HG03520 (cell line): ENCODE measurements around the gene MACROD1.

Source experiments
- ATAC-seq: cut with Tn5 transposase; IDR thresholded peaks from one replicate; pipeline ENCODE4 v1.9.1; 2021; ENCODE audit warnings: mild to moderate bottlenecking, moderate library complexity; ENCODE audit not compliant: unreplicated experiment

Gene MACROD1, protein sequence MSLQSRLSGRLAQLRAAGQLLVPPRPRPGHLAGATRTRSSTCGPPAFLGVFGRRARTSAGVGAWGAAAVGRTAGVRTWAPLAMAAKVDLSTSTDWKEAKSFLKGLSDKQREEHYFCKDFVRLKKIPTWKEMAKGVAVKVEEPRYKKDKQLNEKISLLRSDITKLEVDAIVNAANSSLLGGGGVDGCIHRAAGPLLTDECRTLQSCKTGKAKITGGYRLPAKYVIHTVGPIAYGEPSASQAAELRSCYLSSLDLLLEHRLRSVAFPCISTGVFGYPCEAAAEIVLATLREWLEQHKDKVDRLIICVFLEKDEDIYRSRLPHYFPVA

DNA sequence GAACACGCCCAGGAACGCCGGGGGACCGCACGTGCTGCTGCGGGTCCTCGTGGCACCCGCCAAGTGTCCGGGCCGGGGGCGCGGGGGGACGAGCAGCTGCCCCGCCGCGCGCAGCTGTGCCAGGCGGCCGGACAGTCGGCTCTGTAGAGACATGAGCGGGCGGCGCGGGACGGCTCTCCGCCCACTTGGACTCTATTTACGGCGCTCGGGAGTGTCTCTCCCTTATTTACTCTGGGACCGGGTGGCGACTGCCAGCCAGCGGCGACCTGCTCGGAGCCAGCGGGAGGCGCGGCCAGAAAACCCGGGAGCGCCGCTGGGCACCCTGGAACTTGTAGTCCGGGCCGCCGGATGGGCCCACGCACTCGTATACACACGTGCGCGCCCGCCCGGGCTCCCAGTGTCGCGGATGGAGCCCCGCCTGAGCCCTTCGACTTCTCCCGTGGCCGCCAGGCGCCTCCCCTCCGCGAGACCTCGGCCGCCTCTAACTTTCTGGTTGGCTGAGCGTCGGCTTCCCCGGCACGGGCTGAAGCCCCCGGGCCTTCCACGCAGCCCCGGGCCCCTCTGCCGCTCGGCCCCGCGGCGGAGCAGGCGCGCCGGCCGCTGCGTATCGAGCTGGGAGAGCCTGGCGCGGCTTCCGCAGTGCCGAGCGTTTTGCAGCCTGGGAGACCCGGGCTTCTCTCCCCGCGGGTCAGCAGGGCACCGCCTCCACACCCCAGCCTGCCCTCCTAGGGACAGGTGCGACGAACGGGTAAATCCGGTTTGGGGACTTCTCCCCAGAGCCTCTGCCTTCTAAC is at the start of gene MACROD1:
MACROD1 (minus strand) TSS at position 272 of the 794 bp plus-strand sequence; CDS start at position 153, 119 bp downstream.
- peak; percentile 58 for ATAC-seq

DNA sequence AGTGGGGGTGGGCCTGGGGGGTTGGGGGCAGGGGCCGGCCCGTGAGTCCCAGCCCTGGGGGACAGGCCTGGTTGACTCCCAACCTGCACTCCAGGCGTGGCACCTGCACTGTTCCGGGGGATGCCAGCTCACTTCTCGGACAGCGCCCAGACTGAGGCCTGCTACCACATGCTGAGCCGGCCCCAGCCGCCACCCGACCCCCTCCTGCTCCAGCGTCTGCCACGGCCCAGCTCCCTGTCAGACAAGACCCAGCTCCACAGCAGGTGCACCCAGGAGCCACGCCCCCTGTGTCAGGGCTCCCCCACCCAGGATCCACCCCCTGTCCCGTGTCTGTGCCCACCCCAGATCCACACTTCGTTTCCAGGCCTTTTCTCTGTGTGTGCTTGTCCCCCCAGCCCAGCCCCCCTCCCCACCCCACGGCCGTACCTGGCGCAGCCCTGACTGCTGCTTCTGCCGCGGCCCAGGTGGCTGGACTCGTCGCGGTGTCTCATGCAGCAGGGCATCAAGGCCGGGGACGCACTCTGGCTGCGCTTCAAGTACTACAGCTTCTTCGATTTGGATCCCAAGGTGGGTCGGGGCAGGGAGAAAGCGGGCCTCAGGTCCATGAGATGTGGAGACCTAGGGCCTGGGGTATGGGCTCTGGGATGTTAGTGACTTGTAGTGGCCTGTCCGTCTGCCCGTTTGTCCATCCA is 45.4 kb upstream of the MACROD1 start:
- ATAC-seq: no peak

DNA sequence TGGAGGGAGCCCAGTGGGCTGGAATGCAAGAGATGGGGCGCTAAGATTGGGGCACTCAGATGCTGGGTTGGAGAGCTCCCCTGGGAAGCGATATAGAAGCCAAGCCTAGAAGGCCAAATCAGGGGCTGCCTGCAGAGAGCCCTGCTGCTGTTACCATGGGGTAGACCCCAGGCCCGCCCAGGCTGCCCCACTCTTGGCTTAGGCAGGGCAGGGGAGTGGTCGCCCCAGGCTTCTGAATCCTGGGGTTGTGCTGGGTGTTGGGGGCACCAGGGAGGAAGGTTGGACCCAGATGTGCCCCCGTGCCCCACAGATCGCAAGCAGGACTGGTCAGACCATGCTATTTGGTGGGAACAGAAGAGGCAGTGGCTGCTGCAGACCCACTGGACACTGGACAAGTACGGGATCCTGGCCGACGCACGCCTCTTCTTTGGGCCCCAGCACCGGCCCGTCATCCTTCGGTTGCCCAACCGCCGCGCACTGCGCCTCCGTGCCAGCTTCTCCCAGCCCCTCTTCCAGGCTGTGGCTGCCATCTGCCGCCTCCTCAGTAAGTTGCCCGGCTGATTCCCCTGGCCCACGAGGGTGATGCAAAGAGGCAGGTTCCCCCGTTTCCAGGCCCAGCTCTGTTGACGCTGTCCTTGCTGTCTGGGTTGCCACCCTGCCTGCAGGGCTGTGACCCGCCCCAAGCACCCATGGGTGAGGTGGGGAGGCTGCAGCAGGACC is 44.5 kb upstream of the MACROD1 start:
- ATAC-seq: no peak

DNA sequence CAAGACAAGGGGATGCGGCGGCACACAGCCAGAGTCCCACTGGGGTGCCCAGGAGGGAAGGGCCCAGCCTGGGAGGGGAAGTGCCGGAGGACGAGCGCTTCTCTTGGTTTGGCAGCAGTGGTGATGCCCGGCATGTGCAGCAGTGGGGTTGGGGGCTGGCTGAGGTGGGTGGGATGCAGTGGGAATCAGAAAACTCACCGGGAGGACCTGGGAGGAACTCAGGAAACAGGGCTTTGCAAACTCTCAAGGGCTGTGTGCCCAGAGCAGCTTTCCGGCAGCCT is 43.6 kb upstream of the MACROD1 start:
- ATAC-seq: no peak

DNA sequence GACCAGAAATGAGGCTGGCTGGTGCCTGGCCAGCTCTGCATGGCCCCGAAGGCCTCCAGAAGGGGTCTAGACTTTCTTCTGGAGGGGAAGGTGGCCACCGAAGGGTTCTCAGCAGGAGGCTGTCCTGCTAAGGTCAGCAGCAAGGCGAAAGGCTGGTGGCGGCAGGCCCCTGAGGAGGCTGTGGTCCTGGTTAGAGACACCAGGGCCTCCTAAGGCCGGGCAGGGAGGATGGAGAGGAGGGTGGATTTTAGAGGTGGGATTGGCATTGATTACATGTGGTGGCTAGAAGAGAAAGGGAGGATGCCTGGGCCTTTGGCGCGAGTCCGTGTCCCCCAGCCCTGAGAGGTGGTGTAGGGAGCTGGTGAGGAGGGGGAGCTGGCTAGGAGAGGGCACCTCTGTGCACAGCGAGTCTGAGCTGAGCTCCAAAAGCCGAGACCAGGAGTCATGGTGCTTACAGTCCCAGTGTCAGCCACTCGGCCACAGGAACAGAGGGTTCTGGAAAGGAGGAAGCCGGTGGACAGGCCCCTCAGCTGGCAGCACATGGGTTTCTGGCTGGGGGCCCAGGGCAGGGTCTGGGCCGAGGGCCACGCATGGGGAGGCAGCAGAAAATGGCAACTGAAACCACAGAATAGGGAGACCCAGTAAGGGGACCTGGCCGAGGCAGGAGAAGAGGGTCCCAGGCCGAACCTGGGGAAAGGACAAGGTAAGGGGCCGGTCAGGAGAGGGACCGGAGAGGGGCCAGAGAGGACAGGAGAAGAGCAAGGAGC is 43.1 kb upstream of the MACROD1 start:
- no peak for ATAC-seq

DNA sequence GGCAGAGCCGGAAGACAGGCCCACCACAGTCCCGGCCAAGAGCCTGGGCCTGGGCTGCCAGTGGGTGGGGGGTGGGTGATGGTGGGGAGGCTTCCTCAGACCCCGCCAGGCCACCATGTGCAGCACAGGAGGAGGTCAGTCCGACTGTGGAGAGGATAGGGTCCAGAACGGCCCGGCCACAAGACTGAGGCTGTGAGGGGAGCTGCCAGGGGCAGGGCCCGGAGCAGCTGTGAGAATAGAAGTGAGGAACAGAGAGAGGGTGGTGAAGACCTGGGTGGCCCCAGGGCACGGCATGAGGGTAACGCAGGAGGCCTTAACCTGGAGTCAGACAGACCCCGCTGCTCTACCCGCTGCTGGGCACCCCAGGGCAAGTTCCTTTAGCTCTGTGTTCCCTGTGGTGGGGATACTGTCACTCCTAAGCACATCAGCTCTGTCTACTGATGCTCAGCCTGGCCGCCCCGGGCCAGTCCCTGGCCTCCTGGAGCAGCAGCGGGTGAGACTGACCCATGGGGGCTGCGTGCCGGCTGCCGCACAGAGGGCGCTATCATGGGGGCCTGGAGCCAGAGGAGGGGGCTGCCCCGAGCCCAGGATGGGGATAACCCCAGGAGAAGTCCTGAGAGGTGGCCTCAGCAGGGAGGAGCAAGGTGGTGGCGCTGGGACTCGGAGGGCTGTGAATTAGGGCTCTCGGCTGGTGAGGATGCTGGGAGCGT is 42.3 kb upstream of the MACROD1 start:
- ATAC-seq: no peak

DNA sequence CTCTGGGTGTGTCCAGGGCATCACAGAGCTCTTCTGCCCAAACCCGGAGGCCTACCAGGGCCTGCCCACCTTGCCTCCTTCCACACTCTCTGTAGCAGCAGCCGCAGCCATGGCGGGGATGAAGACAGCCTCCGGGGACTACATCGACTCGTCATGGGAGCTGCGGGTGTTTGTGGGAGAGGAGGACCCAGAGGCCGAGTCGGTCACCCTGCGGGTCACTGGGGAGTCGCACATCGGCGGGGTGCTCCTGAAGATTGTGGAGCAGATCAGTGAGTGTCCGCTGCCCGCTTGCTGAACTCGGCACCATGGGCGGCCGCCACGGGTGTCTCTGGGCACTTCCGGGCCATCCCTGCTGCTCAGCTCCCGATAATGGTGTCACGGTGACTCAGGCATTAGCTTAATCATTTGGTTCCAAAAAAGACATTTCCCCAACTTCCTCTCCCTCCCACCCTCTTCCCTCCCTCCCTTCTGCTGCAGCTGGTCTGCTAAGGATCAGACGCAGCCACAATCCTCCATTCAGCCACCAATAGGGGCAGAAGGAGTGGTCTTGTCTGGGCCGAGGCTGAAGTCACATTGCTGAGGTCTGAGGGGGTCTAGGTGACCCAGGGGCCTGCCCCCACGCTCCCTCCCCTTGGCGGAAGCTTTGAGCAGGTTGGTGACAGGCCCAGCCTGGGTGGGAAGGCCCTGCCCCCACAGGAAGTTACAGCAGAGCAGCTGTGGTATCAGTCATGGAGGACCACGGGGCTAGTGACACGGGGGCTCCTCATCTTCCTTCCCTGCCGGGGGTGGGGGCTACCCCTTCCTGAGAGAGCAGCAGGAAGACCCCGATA is 41.6 kb upstream of the MACROD1 start:
- peak; percentile 45 for ATAC-seq

DNA sequence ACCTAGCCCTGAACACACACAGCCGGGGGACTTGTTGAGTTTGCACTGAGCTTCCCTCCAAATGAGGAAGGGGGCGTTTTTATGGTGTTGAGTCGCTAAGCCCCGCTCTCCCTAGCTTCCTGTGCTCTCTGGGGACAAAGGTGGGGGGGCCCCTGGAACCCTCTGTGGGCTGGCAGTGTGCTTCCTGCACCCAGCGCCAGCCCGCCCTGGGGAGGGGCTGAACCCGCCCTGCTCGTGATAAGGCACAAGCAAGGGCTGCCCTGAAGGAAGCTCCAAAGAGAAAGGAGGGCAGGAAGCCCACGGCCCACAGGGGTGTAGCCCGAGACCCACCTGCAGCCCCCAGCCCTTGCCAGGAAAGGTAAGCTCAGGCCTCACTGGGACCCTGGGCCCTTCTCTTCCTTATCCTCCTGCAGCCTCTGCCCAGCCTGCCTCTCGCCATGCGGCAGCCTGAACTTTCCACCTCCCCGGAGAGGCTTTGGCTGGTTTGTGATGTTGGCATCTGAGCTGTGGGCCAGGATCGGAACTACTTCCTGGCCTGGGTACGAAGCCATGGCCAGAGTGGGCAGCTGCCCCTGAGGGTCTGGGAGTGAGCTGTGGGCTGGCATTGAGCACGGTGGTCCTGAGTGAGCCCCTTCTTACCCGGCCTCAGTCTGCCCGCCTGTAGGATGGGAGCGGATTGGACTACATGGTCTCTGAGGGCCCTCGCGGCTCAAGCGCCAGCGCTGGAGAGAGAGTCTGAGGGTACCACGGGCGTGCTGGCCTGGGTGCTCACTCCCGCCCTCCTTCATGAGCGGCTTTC is 40.7 kb upstream of the MACROD1 start, which contains the start of gene FERMT3:
FERMT3 (plus strand) TSS at position 265 of the 799 bp plus-strand sequence. CDS start 644 bp downstream, outside the sequence.
- no peak for ATAC-seq

DNA sequence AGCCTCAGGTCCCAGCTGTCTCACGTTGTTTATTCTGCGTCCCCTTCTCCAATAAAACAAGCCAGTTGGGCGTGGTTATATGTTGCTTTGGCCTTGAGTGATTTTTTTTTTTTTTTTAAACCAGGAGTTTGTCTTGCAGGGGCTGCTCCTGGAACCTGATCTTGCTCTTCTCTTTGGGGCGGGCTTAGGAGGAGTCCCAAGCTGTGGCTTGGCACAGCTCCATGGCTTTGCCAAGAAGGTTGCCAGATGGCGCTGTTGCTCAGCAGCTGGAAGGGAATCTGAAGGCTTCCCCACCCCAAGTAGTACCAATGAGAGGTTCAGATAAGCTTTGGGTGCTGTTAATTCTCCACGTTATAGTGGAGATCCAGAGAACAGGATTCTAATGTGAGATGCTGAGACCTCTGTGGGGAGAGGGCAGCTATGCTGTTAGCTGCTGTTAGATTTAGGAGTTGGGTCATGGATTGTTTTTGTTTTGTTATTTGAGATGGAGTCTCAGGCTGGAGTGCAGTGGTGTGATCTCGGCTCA is 38.6 kb upstream of the MACROD1 start:
- no peak for ATAC-seq

DNA sequence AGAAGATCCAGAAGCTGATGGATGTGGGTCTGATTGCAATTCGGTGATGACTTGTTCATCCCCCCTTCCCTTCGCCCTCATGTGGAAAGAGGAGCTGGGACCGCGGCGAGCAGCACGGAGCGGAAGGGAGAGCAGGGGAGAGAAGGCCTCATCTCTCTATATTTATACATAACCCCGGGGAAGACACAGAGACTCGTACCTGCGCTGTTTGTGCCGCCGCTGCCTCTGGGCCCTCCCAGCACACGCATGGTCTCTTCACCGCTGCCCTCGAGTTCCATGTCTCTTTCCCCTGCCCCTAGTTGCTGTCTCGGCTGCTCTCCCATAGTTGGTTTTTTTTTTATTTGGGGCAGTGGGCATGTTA is 38.1 kb upstream of the MACROD1 start:
- no peak for ATAC-seq

DNA sequence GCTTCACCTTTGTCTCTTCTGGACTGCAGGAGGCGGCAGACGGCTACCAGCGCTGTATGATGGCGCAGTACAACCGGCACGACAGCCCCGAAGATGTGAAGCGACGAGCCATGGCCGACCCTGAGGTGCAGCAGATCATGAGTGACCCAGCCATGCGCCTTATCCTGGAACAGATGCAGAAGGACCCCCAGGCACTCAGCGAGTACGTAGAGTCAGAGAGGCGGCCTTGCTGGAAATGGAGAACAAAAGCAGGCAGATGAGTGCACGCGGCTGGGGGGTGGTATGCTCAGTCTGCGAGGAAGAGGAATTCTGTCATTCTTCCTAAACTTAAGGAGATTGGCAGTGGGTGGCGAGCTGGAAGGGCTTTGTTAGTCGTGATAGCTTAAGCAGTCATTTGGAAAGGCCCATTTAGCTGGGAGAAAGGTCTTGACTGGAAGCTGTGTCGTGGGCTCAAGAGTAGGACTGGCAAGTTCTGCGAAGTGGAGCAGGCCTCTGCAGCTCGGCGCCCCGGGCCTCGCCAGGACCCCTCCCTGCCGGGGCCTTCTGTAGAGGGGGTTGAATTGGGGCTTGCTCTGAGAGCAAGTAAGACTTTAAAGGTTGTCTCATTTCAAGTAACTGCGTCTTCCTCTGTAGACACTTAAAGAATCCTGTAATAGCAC is 37.6 kb upstream of the MACROD1 start:
- no peak for ATAC-seq

DNA sequence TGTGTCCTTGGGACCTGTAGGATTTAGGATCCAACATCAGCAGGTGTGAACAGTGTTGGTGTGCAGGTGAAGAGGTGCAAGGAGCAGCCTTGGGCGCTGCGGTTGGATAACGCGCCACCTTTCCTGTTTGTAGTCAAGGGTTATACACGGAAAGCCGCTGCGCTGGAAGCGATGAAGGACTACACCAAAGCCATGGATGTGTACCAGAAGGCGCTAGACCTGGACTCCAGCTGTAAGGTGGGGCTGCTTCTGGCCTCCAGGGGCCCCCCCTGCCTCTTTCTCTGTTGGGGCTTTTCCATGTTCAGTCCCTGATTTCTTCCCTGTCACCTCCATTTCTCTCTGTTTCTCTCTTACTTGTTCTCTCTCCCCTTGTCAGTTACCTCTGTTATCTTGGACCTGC is 37.1 kb upstream of the MACROD1 start:
- ATAC-seq: no peak

DNA sequence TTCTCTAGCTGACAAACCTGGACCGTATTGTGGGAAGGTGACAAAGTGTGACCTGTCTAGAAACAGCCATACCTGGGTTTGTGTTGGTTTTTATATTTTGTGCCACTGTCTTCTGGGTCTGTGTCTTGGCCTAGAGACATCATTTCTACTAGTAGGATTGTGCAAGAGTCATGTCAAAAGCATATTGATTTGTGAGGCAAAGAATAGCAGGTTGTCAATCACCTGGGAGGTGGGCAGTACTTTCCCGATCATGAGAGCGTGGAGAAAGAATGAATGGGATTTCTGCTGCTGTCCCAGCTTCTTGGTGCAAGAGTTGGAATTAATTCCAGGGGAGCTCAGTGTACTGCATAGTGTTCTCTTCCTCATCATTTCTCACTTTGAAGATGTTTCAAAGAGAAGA is 35.6 kb upstream of the MACROD1 start:
- no peak for ATAC-seq

DNA sequence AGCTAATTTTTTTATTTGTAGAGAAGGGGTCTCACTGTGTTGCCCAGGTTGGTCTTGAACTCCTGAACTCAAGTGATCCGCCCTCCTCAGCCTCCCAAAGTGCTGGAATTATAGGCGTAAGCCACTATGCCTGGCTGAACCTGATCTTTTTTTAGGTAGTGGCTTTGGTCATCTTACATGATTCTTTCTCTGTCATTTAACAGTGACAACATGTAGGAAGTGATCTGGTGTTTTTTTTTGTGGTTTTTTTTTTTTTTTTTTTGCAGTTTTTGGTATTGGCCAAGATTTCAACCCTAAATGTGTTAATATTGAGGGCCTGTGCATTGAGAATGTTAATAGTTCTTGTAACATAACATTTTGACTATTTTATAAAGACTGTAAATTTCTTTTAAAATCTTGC is 32.6 kb upstream of the MACROD1 start:
- ATAC-seq: no peak

DNA sequence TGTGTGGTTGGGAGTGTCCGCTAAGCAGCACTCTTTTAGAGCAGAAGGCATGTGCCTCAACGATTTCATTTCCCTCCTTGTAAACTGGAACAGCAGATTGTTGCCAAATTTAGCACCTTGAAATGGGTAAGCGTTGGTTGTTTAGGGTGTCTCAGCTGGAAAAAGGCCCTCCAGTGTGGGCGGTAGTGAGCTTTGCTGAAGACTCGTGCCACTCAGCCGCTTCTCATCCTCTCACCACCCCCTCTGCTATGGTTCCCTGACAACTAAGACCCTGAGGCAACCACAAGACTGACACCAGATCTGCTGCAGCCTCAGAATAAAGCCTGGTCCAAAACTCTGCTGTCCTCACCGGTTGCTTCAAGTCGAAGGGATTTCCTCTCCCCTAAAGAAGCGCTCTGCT is 30.7 kb upstream of the MACROD1 start:
- ATAC-seq: no peak

DNA sequence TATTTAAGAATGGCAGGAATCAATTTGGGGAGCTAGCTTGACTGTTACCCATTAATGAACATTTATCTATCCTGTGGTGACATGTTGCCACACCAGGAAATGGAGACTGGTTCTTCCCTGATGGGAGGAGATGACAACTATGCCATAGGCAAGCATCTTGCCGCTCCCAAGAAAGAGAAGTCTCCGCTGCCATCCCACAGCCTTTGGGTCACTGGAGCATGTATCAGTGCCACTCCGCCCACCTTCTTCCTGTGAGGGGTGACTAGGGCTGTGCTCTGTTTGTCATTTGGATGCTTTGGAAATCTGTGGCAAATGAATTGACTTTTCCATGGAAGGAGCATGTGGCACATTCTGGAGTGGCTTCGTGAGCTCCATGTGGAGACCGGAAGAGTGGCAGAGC is 26.5 kb upstream of the MACROD1 start:
- no peak for ATAC-seq

DNA sequence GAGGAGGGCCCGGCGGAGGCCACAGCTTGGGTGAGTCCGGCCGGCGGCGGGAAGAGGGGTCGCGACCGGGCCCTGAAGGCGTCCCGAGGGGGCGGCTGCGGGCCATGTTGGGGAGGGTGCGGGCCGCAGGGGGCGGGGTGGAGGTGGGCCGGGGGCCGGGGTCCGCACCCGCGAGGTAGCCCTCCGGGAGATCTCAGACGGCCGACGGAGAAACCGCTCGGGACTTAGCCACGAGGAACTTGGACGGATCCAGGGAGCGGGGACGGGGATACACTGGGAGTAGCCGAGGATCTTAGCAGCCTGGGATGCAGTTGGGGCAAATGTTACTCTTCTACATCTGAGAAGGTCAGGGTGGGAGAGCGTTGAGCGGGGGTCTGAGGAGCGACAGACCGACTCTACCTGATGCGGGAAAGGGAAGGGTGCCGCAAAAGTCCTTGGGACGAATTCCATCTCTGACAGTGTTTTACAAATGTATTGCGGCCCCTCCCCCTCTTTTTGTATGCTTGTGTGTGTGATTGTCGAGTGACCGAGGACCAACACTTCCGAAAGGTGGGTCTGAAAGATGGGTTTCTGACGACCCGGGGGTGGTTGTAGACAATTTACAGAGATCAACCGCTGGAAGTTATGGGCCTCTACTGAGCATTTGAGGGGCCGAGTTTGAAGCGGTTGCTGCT is 20.7 kb upstream of the MACROD1 start:
- ATAC-seq: no peak
